Tibial artery (tissue), 4 donors: ENCODE data around the gene LRIG2.

Experiments used
- DNase-seq, 2 donors: peaks; one replicate each; pipeline ENCODE4 v3.0.0-alpha.2; 2019
- H3K27ac ChIP-seq, 2 donors: fragments of 200-600 bp; sonication (generic) in 1 of 2; 1 replicate in 1 of 2; 2 replicates in 1 of 2; pipeline ENCODE4 v1.5.1; 2018 to 2019; ENCODE audit warnings: mild to moderate bottlenecking in 1 of 2
- H3K27me3 ChIP-seq, 2 donors: fragments of 200-600 bp; sonication (generic) in 1 of 2; one replicate each; pipeline versions ENCODE4 v1.5.1 to v1.6.0; 2016 to 2019
- H3K36me3 ChIP-seq, 3 donors: fragments of 200-600 bp; sonication (generic) in 2 of 3; one replicate each; pipeline ENCODE4 v1.5.1; 2016 to 2019; ENCODE audit warnings: mild to moderate bottlenecking in 2 of 3
- H3K4me1 ChIP-seq, 4 donors: fragments of 200-600 bp; sonication (generic) in 2 of 4; 1 replicate in 3 of 4; 2 replicates in 1 of 4; pipeline ENCODE4 v1.5.1; 2016 to 2019
- H3K4me3 ChIP-seq, 2 donors: fragments of 200-600 bp; sonication (generic) in 1 of 2; 1 replicate in 1 of 2; 2 replicates in 1 of 2; pipeline ENCODE4 v1.5.1; 2018 to 2019; ENCODE audit warnings: mild to moderate bottlenecking in 2 of 2
- H3K9me3 ChIP-seq, 3 donors: fragments of 200-600 bp; sonication (generic) in 1 of 3; one replicate each; pipeline ENCODE4 v1.5.1; 2016 to 2019
- intact Hi-C: fragments of 100-400 bp; cut with DNase I; formaldehyde crosslinking; loops from one replicate; pipeline ENCODE4 v1.15.0; 2023; ENCODE audit warnings: low total_unique reads
- TF ChIP-seq, protein P1 (sequence below), 2 experiments: fragments of 200-600 bp in 1 of 2; fragments of 450-650 bp in 1 of 2; IDR thresholded peaks; one replicate each; pipeline ENCODE4 v1.5.1; 2017 to 2019; ENCODE audit warnings: antibody characterized with exemption in 2 of 2, mild to moderate bottlenecking in 1 of 2, moderate library complexity in 1 of 2

The LRIG2 gene

GRCh38 chr1:113086541-113086940, 13.5 kb downstream of the LRIG2 start:
- DNase-seq = no peak
- intact Hi-C loops = no loop called here
- H3K27me3 ChIP-seq = no peaks in the 10 kb centered on the region
- no peaks in the 10 kb centered on the region for H3K9me3 ChIP-seq
- H3K27ac ChIP-seq = no peak overlapping the region
- TF ChIP-seq, protein P1, sequence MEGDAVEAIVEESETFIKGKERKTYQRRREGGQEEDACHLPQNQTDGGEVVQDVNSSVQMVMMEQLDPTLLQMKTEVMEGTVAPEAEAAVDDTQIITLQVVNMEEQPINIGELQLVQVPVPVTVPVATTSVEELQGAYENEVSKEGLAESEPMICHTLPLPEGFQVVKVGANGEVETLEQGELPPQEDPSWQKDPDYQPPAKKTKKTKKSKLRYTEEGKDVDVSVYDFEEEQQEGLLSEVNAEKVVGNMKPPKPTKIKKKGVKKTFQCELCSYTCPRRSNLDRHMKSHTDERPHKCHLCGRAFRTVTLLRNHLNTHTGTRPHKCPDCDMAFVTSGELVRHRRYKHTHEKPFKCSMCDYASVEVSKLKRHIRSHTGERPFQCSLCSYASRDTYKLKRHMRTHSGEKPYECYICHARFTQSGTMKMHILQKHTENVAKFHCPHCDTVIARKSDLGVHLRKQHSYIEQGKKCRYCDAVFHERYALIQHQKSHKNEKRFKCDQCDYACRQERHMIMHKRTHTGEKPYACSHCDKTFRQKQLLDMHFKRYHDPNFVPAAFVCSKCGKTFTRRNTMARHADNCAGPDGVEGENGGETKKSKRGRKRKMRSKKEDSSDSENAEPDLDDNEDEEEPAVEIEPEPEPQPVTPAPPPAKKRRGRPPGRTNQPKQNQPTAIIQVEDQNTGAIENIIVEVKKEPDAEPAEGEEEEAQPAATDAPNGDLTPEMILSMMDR (IDR thresholded peaks at IDR 0.05) = no peak
- no peak overlapping the region for H3K4me3 ChIP-seq
- peaks cover 0 to 3% (median 0%) of the 10 kb centered on the region in 3 donors for H3K36me3 ChIP-seq
- H3K4me1 ChIP-seq = peaks cover 0 to 11% (median 7%) of the 10 kb centered on the region in 4 donors

DNA sequence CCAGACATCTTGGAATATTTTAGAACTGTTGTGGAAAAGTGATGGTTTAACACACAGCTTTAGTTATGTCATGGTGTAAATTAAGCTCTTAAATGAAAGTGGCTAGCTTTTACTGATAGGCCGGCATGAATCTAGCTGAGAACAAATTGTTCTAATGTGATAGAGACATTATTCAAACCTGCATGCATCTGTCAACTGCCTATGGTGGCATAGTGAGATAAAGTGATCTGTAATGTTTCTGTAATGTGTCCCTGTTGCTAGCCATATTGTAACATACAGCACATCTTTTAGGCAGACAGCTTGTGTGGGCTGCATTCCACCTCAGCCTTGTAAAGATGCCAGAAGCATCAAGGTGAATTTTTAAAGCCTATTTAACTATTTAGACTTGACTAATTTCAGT, 16.0 kb downstream of the LRIG2 start:
- H3K9me3 ChIP-seq = no peaks in the 10 kb centered on the region
- H3K27ac ChIP-seq = no peak overlapping the region
- TF ChIP-seq, protein P1 (IDR thresholded peaks at IDR 0.05) = no peak
- H3K27me3 ChIP-seq = no peaks in the 10 kb centered on the region
- no peak overlapping the region for H3K4me3 ChIP-seq
- DNase-seq = no peak
- H3K36me3 ChIP-seq = peaks cover 7 to 14% (median 8%) of the 10 kb centered on the region in 3 donors
- peaks cover 0 to 11% (median 7%) of the 10 kb centered on the region in 4 donors for H3K4me1 ChIP-seq
- intact Hi-C loops = no loop called here

DNA sequence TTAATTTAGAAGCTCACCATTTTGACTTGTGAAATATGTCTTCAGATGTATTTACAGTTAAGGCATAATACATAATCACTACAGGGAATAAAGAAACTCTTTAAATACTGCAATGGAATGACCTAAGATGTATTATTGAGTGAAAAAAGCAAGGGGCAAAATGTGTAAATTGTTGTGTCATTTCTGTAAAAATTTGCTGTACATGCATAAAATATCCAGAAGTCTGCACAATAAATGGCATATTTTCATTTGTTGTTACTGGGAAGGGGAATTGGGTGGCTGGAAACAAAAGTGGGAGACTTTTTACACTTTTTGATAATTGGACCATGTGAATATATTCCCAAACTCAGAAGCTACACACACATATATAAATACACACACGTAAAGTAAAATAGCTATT, 17.1 kb downstream of the LRIG2 start:
- Histone ChIP-seq H3K9me3 (no peaks in the 10 kb centered on the region), H3K27ac (no peak overlapping the region), H3K36me3 (peaks cover 16 to 23% (median 17%) of the 10 kb centered on the region in 3 donors), H3K4me1 (peaks cover 0 to 11% (median 7%) of the 10 kb centered on the region in 4 donors), H3K27me3 (no peaks in the 10 kb centered on the region), H3K4me3 (no peak overlapping the region)
- TF ChIP-seq, protein P1 (IDR thresholded peaks at IDR 0.05) = no peak
- intact Hi-C loops = no loop called here
- DNase-seq = no peak

DNA sequence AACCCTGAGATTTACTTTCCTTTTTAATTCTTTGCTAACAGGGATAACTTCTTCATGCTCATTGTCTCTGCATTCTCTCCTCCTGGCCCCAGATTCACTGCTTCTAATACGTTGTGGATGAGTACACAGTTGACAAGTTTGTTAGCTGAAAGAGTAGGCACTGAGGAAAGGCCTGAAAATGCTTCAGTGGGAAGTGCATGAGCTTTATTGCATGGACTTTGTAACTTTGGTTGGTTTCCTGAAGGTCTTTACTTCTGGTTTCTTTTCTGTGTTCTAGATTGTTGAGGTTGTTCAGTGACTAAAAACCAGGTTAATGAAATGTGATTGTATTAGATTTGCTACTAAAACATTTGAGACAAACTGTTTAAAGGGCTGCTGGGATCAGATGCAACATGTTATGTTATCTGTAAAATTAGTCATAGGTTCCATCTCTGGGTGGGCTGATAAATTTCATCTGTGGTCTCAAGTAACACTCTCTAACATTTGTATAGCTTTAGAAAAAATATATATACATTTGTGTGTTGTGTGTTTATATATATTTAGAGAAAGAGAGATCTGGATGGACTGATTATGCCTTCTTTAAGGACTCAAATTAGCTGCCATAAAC, 19.1 kb downstream of the LRIG2 start:
- Histone ChIP-seq H3K36me3 (peaks cover 35 to 43% (median 37%) of the 10 kb centered on the region in 3 donors), H3K27ac (no peak overlapping the region), H3K4me1 (peaks cover 0 to 11% (median 7%) of the 10 kb centered on the region in 4 donors), H3K9me3 (no peaks in the 10 kb centered on the region), H3K27me3 (no peaks in the 10 kb centered on the region), H3K4me3 (no peak overlapping the region)
- intact Hi-C loops = no loop called here
- no peak for DNase-seq
- TF ChIP-seq, protein P1 (IDR thresholded peaks at IDR 0.05) = no peak

GRCh38 chr1:113094506-113094905, 21.5 kb downstream of the LRIG2 start:
- Histone ChIP-seq H3K27me3 (no peaks in the 10 kb centered on the region), H3K4me1 (no peaks in the 10 kb centered on the region), H3K27ac (no peak overlapping the region), H3K4me3 (no peak overlapping the region), H3K36me3 (peaks cover 50 to 61% (median 60%) of the 10 kb centered on the region in 3 donors), H3K9me3 (no peaks in the 10 kb centered on the region)
- intact Hi-C loops = no loop called here
- DNase-seq = no peak
- TF ChIP-seq, protein P1 (IDR thresholded peaks at IDR 0.05) = no peak
